ENCODE results near the gene DHX34.
A peak's percentile ranks its signal among the peaks of the same experiment; 100 is the strongest.
"Not testable (repeated sequence)": the region's sequence is repeated elsewhere in the genome, so short reads cannot be mapped to it uniquely, and the experiment has no call there.

DHX34 gene

DNA sequence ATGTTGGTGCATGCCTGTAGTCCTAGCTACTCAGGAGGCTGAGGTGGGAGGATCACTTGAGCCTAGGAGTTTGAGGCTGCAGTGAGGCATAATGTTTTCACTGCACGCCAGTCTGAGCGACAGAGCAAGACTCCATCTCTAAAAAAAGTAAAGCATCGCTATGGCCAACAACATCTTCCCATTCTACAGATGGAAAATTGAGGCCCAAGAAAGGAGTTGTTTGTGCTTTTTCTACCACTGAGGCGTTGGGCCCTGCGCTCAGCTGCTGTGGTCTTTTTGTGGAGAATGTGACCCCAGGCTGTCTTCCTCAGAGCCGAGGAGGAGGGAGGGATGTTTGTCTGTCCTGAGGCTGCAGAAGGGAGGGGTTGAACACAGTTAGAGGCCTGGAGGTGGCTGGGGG is 17.6 kb upstream of the DHX34 start:
- intact Hi-C loops (cut with DNase I; ENCODE audit: low total_unique reads) = no loop called here
- no peak for DNase-seq
- no peaks in the 10 kb centered on the region for H3K36me3 ChIP-seq
- H3K27ac ChIP-seq = no peak overlapping the region
- peaks cover 0 to 43% of the 10 kb centered on the region in 2 donors for H3K27me3 ChIP-seq
- no peak overlapping the region for H3K4me3 ChIP-seq
- H3K9me3 ChIP-seq = no peaks in the 10 kb centered on the region
- peaks cover 0 to under 1% (median 0%) of the 10 kb centered on the region in 4 donors for H3K4me1 ChIP-seq
- TF ChIP-seq, protein P1, sequence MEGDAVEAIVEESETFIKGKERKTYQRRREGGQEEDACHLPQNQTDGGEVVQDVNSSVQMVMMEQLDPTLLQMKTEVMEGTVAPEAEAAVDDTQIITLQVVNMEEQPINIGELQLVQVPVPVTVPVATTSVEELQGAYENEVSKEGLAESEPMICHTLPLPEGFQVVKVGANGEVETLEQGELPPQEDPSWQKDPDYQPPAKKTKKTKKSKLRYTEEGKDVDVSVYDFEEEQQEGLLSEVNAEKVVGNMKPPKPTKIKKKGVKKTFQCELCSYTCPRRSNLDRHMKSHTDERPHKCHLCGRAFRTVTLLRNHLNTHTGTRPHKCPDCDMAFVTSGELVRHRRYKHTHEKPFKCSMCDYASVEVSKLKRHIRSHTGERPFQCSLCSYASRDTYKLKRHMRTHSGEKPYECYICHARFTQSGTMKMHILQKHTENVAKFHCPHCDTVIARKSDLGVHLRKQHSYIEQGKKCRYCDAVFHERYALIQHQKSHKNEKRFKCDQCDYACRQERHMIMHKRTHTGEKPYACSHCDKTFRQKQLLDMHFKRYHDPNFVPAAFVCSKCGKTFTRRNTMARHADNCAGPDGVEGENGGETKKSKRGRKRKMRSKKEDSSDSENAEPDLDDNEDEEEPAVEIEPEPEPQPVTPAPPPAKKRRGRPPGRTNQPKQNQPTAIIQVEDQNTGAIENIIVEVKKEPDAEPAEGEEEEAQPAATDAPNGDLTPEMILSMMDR (IDR thresholded peaks at IDR 0.05) = no peak

DNA sequence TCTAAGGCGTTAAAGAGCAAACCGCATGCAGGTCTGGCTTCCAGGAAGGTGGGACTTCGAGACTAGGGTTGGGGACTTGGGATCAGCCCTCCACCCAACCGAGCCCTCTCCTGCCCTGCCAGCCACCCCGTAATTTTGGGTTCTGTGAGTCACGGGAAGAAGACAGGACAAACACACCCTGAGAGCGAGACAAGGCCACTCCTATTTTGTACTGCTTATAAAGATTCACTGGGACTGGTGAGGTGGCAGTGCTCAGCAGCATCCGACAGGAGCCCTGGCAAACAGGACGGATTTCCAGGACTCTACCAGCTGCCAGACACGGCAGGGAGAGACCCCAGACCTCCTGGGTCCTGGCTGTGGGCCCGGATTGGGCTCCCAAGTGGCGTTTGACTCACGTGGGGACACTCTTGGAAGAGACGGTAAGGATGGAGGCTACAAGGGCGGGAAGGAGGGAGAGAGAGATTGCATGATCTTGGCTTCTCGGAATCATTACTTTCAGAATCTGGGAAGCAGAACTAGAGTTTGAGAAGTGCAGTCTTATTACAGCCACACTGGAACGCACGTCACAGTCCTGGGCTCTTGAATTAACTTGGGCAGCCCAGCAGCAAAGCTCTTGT is 17.1 kb upstream of the DHX34 start, which contains the start of gene C5AR2:
Gene C5AR2, plus strand, starts transcription at position 245 of the 617 bp plus-strand sequence. CDS start 8,625 bp downstream, outside the sequence.
- TF ChIP-seq, protein P1 (IDR thresholded peaks at IDR 0.05) = no peak
- H3K4me3 ChIP-seq = peak within 1 kb of the TSS in 1 of 2 donors; percentile 6
- H3K9me3 ChIP-seq = no peaks in the 10 kb centered on the region
- DNase-seq = no peak
- intact Hi-C loops (cut with DNase I; ENCODE audit: low total_unique reads) = no loop called here
- H3K27ac ChIP-seq = no peak within 1 kb of the TSS
- peaks cover 0 to 49% of the 10 kb centered on the region in 2 donors for H3K27me3 ChIP-seq
- peaks cover 0 to 3% (median 0%) of the 10 kb centered on the region in 4 donors for H3K4me1 ChIP-seq
- H3K36me3 ChIP-seq = no peaks in the 10 kb centered on the region

DNA sequence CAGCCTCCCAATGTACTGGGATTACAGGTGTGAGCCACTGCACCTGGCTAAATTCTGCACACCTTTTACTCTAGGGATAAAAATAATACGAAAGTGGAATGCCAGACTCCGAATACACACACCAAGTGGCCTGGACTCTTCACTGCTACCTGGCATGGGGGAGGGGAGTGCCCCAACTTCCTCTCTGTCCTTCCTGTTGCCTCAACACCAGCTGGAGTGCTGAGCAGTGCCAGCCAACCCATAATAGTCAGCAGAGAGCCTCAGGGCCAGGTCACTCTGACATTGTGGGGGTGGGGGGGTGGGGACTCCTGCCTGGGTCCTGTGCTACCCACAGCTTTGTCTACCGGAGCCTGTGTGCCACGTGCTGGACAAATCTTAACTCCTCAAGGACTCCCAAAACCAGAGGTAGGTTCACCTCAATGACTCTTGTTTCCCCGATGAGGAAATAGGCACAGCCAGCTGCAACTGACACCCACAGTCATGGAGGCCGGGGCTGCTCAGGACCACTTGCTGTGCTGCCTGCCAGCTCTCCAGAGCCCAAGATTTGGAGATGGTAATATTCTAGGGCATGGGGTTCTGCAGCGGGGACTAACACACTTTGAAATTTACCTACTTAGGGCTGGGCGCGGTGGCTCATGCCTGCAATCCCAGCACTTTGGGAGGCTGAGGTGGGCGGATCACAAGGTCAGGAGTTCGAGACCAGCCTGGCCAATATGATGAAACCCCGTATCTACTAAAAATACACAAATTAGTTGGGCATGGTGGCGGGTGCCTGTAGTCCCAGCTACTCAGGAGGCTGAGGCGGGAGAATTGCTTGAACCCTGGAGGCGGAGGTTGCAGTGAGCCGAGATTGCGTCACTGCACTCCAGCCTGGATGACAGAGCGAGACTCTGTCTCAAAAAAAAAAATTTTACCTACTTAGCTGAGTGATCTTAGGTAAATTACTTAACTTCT is 12.1 kb upstream of the DHX34 start:
- peaks cover 0 to 38% of the 10 kb centered on the region in 2 donors for H3K27me3 ChIP-seq
- H3K9me3 ChIP-seq; H3K4me1 ChIP-seq; H3K27ac ChIP-seq; H3K36me3 ChIP-seq; intact Hi-C loops (cut with DNase I; ENCODE audit: low total_unique reads): not testable (repeated sequence)
- H3K4me3 ChIP-seq = peak overlapping the region in 1 of 2 donors; percentile 23
- DNase-seq = peak; percentile 72 to 73

DNA sequence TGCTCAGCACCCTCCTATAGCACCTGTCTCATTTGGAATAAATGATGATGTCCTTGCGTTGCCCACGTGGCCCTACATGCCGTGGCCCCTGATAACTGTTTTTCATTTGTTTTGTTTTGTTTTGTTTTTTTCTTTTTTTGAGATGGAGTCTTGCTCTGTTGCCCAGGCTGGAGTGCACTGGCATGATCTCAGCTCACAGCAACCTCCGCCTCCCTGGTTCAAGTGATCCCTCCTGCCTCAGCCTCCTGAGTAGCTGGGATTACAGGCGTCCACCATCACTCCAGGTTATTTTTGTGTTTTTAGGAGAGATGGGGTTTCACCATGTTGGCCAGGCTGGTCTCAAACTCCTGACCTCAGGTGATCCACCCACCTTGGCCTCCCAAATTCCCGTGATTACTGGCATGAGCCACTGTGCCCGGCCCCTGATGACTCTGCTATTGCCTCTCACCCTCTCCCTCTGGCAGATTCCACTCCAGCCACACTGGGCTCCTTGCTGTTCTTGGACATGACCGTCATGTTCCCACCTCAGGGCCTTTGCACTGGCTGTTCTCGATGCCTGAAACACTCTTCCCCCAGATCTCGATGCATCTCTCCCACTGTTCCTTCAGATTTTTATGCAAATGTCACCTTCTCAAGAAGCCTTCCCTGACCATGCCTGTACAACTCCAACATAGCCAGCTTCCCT is 9.8 kb upstream of the DHX34 start:
- H3K27ac ChIP-seq = no peak overlapping the region
- H3K4me3 ChIP-seq = no peak overlapping the region
- H3K9me3 ChIP-seq = no peaks in the 10 kb centered on the region
- H3K27me3 ChIP-seq = peaks cover 0 to 28% of the 10 kb centered on the region in 2 donors
- H3K36me3 ChIP-seq = no peaks in the 10 kb centered on the region
- no peak for DNase-seq
- peaks cover 0 to 3% (median 0%) of the 10 kb centered on the region in 4 donors for H3K4me1 ChIP-seq
- TF ChIP-seq, protein P1 (IDR thresholded peaks at IDR 0.05) = no peak
- intact Hi-C loops (cut with DNase I; ENCODE audit: low total_unique reads) = no loop called here

DNA sequence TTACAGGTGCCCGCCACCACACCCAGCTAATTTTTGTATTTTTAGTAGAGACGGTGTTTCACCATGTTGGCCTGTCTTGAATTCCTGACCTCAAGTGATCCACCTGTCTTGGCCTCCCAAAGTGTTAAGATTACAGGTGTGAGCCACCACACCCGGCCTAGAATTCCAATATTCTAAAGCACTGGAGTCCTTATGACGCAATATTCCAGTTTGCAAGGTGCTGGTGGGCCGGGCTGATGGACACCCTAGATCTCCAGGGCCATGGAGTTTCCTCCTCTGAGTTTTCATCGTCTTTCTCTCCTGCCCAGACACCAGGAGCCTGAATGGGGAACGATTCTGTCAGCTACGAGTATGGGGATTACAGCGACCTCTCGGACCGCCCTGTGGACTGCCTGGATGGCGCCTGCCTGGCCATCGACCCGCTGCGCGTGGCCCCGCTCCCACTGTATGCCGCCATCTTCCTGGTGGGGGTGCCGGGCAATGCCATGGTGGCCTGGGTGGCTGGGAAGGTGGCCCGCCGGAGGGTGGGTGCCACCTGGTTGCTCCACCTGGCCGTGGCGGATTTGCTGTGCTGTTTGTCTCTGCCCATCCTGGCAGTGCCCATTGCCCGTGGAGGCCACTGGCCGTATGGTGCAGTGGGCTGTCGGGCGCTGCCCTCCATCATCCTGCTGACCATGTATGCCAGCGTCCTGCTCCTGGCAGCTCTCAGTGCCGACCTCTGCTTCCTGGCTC is 8.5 kb upstream of the DHX34 start:
- TF ChIP-seq, protein P1 (IDR thresholded peaks at IDR 0.05) = no peak
- intact Hi-C loops (cut with DNase I; ENCODE audit: low total_unique reads) = no loop called here
- peaks cover 0 to 3% (median 0%) of the 10 kb centered on the region in 4 donors for H3K4me1 ChIP-seq
- peaks cover 0 to 23% of the 10 kb centered on the region in 2 donors for H3K27me3 ChIP-seq
- H3K4me3 ChIP-seq = no peak overlapping the region
- H3K36me3 ChIP-seq = no peaks in the 10 kb centered on the region
- H3K27ac ChIP-seq = no peak overlapping the region
- DNase-seq = no peak
- H3K9me3 ChIP-seq = no peaks in the 10 kb centered on the region

Data from tibial artery (tissue), 4 donors.